ENCODE results near the gene ST3GAL3. TPM values are rescaled to one million over a fixed set of nuclear protein-coding genes. Genes with fewer than 3 reads are reported as not detected.

ST3GAL3 gene
- polyA plus RNA-seq, 5 donors, result 31.2 to 37.8 (median 36.2) TPM

DNA sequence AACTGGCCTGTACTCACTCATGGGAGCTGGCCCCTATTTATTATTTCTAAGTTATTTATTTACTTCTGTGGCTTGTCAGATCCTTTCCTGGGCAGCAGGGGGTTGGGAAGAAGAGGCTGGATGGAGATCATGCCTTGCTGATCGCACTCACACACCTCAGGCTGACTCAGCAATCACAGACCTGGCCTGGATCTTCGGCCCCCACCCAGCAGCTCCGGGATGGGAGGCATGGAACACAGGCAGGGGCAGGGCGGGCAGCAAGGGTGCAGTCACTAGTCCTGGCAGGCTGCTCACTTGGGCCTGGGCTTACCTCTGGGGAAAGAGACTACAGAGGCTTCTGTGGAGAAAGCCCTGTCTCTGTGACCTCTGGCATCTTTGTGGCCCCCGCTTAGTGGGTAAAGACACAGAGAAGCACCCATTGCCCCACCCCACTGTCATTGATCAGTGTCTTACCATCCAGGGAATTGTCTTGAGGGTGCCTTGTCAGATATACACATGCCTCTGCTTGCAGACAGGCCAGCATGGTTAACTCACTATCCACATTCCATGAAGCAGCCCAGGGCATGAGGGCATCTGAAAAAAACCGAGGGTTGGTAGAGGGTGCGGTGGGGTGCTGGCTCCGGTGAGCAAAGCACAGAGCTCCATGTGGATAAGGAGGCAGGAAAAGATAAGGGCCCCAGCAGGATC is 230.0 kb downstream of the ST3GAL3 start:
- DNase-seq, result no peak

DNA sequence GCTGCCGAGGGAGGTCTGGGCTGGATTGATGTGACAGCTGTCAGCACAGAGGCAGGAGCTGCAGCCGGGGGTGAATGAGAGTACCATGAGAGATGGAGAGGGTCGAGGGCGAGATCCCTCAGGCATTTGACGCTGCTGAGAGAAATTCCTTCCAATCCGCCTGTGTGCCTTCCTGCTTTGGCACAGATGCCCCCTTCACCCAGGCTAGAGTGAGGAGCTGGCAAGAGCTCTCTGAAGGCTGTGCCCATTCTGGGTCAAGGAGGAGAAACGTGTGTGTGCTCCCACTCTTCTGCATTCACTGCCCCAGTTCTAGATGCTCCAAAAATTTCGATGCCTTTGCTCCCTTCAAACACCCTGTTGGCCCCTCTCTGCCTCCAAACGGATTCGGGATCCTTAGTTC is 231.0 kb downstream of the ST3GAL3 start:
- DNase-seq, result no peak

DNA sequence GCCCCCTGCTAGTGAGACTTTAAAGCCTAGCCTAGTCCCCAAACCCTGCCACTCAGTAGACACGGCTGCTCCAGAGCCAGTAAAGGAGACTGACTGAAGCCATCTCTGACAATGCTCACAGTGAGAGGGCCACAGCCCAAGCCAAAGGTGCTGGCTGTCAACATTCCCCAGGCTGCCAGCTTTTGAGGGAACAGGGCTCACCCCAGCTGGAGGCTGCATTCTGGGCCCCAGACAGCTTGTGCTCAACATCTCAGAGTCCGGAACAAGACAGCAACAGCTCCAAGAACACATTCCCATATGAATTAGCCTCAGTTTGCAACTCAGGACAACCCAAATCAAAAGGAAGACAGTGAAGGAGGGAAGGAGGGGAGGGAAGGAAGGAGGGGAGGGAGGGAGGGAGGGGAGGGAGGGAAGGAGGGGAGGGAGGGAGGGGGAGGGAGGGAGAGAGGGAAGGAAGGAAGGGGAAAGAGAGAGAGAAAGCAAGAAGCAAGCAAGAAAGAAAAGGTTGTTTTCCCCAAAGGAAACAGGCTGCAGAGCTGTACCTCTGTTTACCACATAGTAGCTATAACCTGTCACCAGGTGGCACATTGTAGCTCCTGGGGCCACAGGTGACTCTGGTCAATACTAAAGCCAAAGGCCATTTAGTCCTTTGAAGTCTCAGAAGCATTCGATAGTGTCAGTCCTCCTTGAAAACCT is 231.7 kb downstream of the ST3GAL3 start:
- DNase-seq, result peak in 1 of 2 donors; percentile 15

DNA sequence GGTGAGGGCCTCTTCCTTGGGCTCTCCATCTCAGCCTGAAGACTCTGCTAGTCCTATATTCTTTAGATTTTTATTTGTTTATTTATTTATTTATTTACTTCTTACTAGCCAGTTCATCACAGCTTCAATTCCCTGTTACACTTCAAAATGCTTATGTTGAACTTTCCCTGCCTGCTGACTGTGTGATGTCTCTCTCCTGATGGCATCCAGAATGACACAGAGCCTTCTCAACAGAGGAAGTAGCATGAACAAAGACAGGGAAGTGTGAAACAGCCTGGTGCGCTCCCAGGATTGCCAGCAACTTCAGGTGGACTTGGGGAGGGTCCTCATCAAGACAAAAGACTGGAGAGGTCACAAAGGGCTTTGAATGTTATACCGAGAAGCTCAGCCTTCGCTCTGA is 235.1 kb downstream of the ST3GAL3 start:
- no peak for DNase-seq

DNA sequence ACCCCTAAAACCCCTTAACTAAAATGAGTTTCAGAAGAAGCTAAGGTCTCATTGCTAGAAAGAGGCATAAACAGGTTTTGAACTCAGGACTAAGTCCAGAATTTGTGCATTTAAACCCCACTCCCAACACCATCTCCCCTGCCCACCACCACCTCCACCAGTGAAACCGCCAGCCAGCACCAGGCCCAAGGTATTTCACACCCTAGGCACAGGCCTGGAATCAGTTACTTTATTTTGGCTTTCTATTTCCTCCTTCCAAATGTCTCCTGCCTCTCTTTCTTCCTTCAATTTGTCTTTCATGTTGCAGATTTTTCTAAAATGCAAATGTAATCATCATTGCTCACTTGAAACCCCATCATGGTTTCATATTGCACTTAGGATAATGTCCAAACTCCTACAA is 237.5 kb downstream of the ST3GAL3 start:
- no peak for DNase-seq

DNA sequence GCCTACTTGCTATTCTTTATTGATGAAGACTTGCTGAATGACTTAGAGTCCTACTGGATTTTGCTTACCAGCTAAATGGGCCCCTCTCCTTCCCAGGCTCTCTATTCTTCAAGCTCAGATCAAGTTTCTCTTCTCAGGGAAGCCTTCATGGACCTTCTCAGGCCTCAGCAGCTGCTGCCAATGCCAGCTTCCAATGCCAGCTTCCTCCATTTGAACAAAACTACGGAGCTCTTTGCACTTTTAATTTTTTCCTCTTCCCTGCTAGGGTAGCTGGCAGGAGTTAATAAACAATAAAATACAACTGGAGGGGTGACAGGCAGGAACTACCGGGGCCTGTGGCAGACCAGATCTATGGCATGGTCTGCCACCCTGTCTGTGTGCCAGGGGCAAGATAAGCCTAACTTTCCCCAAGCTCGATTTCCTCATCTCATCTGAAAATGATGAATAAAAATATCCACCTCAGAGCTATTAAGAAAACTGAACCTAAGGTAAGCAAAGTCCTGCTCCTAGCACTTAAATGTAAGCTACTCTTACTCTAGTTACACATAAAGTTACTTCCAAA is 238.4 kb downstream of the ST3GAL3 start:
- no peak for DNase-seq

DNA sequence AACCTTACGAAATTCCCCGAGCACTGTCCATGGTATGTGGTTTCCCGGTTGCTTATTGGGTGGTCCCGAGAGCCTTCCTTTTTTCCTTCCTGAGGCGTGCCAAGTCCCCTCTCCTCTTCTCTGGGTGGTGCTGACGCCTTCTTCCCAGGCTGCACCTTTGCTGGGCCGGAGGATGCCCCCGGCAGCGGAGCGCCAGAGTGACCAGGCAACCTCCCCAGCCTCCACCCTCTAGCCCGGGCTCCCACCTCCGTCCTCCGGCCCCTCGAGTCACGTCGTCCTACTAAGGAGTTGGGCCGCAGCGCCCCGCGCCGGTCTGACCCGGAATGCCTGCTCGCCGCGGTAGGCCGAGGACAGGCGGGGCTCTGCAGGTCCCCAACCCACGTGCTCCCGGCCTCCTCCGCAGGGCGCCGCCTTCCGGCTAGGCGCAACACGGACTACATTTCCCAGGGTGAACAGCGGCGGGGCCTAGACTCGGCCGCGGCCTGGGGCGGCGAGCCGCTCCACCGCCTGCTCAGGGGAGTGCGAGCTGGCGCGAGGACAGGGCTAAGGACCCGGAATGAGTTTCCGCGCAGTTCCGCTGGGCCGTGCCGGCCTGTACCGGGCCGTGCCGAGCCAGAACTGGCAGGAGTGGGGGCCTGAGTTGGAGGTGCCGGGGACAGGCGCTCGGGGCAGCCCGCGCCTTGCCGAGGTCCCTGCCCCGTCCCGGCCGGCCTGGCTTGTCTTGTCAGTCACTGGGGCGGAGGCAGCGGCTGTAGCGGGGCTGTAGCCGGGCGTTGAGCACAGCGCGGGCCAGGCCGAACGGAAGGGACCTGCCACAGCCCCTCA is 239.1 kb downstream of the ST3GAL3 start, which contains the start of gene IPO13:
IPO13 (plus strand) TSS at position 715 of the 825 bp plus-strand sequence. CDS start 651 bp downstream, outside the sequence.
- peak; percentile 95 to 97 for DNase-seq

DNA sequence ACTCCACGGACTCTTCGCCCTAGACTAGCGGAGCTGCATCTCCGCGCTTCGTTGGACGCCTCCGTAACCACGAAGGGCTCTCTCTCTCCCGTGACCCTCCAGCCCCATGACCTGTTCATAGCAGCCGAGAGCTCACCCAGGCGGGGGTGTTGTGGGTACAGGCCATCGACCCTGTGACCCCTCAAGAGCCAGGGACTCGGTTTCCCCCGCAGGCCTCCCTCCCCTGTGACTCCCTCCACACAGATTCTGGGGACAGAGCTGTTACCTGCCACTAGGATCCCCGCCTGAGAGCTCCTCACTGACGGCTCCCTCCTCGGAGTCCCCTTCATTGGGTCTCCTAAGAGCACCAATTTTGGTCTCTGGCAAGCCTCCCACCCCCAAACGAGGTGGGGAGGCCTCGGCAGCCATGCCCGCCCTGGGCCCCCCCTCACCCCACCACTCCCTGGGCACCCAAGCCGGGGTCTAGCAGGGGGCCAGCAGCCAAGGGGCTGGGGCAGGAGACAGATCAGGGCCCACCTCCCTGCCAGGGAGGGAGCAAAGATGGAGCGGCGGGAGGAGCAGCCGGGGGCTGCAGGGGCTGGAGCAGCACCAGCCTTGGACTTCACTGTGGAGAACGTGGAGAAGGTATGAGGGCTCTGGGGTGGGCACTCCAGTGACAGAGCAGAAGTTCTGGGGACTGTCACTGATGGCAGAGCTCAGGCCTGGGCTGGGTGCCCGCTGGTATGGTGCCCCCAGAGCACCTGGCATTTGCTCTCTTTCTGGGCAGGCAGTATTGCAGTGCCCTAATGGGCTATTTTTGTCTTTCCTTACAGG is 239.9 kb downstream of the ST3GAL3 start:
- no peak for DNase-seq

DNA sequence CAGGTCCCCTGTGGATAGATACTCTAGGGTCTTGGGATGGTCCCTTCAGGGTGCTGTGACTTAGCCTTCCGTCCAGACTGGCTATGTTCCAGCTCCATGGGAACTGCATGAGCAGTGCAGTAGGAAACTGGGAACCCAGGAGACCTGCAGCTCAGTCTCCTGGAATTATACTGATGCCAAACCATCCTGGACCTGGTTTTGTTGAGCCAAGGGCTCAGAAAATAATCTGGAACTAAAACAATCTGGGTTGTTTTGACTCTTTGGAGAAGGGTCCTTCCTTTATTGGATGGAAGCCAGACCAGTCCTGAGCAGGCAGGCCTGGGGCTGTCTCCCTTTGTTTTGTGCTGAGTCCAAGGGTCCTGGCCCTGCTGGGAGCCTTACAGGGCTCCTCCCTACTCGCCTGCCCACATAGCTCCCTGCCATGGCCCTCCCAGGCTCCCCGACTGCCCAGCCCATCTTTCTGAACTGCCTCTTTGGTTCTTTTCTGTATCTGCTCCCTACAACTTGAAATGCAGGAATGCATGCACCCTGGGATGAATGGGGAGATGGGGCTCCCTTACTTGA is 240.6 kb downstream of the ST3GAL3 start:
- no peak for DNase-seq

DNA sequence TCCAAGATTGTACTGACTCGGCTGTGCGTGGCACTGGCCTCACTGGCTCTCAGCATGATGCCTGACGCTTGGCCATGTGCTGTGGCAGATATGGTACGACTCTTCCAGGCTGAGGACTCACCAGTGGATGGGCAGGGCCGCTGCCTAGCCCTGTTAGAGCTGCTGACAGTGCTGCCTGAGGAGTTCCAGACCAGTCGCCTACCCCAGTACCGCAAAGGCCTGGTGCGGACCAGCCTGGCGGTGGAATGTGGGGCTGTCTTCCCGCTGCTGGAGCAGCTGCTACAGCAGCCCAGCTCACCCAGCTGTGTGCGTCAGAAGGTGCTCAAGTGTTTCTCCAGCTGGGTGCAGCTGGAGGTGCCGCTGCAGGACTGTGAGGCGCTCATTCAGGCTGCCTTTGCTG is 242.3 kb downstream of the ST3GAL3 start:
- no peak for DNase-seq

DNA sequence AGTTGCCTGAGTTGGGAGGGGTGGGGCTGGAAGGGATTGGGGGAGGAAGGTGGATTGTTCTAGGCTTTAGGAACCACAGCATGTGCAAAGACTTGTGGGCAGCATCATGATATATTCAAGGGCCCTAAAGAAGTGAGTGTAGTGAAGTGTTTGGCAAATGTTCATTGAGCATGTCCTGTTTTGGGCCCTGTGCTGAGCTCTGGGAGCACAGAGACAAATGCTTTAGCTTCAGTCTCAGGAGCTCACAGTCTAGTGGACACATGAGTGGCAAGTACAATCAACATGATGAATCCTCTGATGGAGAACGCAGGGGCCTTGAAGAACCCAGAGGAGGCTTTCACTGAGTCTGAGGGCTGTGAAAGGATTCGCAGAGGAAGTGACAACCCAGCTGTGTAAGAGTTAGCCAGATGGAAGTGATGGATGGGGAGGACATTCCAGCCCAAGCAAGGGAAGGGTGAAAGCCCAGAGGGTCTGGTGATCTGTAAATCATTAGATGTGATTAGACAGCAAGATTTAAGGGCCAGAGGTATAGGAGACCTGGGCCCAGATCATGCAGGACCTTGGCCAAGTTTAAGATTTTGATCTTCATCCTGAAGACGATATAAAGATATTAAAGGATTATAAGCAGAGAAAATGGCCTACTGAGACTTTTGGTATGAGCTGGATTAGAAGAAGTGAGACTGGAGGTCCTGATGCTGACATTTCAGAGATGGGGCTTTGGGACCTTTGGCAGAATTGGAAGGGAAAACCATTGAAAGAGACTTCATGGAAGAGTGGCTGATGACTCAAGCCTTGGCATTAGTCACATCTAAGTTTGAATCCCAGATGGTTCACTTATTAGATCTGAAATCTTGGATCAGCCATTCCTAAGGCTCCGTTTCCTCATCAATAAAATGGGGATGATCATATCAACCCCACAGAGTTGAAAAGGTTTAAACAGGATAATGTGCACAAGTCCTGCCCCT is 244.0 kb downstream of the ST3GAL3 start:
- DNase-seq, result no peak

DNA sequence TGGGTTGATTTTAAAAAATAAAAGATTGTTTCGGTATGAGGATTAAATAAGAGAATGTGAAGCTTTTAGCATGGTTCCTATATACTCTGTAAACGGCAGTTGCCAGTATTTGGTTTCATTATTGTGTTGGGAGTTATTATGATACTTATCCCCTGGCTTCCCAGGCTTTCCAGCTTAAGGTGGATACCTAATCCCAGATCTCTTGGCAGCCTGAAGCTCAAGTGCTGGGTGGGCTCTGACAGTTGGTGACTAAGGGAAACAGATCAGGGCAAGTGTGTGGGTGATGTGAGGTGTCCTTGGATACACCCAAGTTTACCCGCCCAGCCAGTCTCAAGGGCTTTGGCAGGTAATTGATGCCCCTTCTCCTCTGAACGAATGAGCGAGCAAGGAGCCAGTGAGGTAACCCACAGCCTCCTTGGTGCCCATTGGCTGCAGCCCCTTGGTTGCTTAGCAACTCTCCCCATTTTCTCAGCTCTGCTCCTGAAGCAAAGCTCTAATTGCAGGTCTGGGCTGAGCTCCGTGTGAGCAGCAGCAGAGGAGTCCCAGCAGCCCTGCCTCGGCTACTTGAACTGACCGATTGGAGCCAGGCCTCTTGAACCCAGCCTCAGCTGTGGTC is 245.5 kb downstream of the ST3GAL3 start:
- no peak for DNase-seq

DNA sequence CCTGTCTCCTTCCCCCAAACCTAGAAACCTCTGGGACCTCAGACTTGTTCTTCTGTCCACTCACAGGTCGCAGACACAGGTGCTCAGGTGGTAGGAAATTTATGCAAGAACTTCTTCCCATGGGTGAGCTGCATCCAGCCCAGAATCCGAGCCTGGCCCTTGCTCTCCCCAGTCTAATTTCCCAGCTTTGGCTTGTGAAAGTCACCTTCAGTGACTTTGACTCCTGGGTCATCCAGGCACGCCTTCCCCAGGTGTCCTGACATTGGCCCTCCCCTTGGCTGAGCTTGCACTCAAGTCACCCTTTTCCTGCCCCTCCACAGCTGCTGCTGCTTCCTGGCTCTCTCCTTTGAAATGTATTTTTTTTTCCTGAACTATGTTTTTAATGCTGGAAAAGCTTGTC is 246.0 kb downstream of the ST3GAL3 start:
- no peak for DNase-seq

DNA sequence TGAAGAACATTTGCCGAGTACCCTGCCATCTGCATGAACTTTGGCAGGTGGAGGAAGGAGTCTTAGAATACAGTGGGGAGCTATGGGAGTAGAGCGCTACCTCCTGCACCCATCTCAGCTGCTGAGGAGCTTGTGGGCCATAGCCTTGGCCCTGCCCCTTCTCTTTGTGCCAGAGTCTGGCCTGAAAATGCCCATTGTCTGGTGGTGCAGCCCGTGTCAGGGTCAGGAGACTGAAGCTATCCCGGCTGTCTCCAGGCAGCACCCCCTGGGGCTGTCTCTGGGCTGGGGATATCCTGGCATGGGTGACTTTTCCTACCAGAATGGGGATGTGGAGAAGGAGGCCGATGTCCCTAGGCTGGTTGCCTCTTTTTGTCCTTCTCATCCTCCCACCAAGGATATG is 246.7 kb downstream of the ST3GAL3 start:
- no peak for DNase-seq

DNA sequence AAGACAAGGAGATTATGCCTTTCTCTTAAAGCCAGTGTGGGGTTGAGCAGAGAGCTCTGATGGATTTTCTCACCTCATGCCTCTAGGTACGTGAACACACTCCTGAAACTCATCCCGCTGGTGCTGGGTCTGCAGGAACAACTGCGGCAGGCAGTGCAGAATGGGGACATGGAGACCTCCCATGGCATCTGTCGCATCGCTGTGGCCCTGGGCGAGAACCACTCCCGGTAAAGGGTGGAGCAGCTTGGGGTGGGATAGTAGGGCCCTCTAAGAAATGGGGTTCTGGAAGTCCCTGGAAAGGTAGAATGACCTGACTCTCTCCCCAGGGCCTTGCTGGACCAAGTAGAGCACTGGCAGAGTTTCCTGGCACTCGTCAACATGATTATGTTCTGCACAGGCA is 248.9 kb downstream of the ST3GAL3 start:
- DNase-seq, result no peak

DNA sequence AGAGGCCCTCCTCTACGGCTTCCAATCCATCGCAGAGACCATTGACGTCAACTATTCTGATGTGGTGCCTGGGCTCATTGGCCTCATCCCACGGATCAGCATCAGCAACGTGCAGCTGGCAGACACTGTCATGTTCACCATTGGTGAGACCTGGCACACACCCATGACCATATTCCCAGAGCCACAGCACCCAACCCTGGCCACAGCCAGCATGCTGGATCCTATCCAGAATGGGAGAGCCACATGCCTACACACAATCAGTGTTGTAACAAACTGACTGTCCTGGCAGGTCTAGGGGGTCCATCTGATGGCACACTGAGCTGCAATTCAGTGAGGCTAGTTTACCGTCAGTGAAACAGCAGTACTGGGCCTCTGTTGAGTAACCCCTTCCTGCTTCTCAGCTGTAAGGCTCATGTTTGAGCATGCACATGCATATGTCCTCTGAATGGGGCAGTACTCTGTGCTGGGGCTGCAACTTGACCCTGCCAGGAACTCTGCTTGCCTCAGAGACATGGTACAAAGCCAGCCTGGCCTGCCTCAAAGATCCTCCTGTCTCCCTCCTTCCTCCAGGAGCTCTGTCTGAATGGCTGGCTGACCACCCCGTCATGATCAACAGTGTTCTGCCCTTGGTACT is 250.2 kb downstream of the ST3GAL3 start:
- DNase-seq, result no peak

DNA sequence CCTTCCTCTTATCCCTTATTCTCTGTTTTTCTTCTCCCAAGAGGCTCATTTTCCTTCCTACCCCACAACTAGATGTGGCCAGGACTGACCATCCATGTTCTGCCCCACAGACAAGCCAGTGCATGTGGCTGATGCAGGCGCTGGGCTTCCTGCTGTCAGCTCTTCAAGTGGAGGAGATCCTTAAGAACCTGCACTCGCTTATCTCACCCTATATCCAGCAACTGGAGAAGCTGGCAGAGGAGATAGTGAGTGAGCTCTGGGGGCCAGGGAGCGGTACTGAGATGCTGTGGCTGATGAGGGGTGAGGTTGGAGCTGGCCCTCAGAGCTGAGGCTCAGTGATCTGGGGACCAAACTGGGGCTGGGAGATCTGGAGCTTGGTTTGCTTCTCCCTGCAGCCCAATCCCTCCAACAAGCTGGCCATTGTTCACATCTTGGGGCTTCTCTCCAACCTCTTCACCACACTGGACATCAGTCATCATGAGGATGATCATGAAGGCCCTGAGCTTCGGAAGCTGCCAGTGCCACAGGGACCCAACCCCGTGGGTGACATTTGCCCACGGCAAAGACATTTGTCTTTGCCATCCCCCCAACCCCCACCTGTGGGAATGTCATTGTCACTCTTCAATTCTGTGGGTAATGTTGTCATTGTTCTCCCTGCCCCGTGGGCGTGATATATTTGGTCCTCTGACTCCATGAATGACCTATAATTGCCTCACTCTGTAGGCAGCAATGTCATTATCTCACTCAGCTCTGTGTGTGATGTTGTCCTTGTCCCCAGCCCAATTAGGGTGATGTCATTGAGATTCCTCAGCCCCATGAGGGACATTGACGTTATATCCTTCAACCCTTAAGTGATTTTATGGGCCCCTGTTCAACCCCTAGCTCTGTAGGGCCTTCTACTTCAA is 251.3 kb downstream of the ST3GAL3 start:
- no peak for DNase-seq

DNA sequence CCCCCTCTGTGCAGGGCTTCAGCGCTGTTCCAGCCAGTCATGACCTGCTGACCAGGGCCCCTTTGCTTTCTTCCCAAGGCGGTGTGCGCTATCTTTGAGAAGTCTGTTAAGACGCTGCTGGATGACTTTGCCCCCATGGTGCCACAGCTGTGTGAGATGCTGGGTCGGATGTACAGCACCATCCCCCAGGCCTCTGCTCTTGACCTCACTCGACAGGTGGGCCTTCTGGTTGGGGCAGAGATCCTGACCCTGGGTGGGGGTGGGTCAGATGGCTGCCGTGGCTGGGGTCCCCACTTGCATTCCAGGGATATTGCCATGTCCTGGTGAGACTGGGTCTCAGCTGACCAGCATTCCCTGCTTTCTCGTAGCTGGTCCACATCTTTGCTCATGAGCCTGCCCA is 253.5 kb downstream of the ST3GAL3 start:
- DNase-seq, result no peak
